ENCODE data around the gene EGFLAM. TPM values are rescaled to one million over a fixed set of nuclear protein-coding genes. Genes with fewer than 3 reads are reported as not detected.

EGFLAM gene
- total RNA-seq, 1 experiment from 2014 or later = 45.4 TPM

DNA sequence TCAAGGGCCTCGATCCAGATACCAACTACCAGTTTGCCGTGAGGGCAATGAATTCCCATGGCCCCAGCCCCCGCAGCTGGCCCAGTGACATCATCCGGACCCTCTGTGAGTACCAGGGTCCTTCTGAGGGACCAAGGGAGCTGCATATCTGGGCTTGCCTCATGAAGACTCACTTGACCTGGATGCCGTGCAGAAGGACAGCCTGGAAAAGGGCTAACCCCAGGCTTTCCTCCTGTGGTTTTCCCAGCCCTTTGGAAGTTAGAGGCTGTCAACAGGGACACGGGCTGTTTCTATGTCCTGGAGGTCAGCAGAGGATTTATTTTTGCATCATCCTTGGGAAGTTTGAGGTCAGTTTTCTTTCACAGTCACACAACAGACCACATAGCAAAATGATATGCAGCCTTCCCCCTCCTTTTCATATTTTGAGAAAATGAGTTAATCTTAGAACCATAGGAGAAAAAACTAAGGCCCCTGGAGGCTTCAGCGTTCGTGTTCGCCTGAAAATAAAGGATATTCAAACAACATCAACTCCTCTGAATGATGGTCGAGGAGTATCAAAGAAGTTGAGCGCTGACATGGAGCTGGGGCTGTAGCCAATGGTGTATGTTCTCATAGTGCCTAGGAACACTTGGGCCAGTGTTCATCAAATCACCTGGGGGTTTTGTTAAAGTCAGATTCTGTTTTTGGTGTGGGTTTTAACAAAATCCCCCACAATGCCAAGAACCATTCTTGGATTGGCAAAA lies 112.2 kb downstream of the EGFLAM start:
- Histone ChIP-seq H3K36me3 (ENCODE audit: insufficient read depth, low read length, poor library complexity, severe bottlenecking) (no peaks in the 10 kb centered on the region), H3K4me3 (ENCODE audit: low read depth, low read length, poor library complexity, severe bottlenecking) (no peak overlapping the region), H3K27me3 (replicated peaks; ENCODE audit: insufficient read depth, low read depth, low read length, poor library complexity) (no peaks in the 10 kb centered on the region), H3K9me3 (ENCODE audit: low read depth, low read length, poor library complexity, severe bottlenecking) (no peaks in the 10 kb centered on the region), H3K27ac (ENCODE audit: low read depth, low read length, poor library complexity, severe bottlenecking) (no peak overlapping the region), H3K4me1 (ENCODE audit: insufficient read depth, low read length, poor library complexity, severe bottlenecking) (peaks cover 6% of the 10 kb centered on the region)
- intact Hi-C loops (cut with micrococcal nuclease; ENCODE audit: unreplicated experiment) = no loop called here
- TF ChIP-seq, protein P1, sequence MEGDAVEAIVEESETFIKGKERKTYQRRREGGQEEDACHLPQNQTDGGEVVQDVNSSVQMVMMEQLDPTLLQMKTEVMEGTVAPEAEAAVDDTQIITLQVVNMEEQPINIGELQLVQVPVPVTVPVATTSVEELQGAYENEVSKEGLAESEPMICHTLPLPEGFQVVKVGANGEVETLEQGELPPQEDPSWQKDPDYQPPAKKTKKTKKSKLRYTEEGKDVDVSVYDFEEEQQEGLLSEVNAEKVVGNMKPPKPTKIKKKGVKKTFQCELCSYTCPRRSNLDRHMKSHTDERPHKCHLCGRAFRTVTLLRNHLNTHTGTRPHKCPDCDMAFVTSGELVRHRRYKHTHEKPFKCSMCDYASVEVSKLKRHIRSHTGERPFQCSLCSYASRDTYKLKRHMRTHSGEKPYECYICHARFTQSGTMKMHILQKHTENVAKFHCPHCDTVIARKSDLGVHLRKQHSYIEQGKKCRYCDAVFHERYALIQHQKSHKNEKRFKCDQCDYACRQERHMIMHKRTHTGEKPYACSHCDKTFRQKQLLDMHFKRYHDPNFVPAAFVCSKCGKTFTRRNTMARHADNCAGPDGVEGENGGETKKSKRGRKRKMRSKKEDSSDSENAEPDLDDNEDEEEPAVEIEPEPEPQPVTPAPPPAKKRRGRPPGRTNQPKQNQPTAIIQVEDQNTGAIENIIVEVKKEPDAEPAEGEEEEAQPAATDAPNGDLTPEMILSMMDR (conservative IDR thresholded peaks at IDR 0.05; ENCODE audit: low read depth, low read length) = no peak
- no peak for TF ChIP-seq EZH2 (IDR thresholded peaks at IDR 0.05; ENCODE audit: borderline replicate concordance, low read depth, low read length, poor library complexity, severe bottlenecking)
- no peak for DNase-seq (ENCODE audit: low spot score)
- ChIA-PET CTCF (no interaction called here), POLR2A (ENCODE audit: low non-redundant PET) (no interaction called here)
- no TSS peak for BruUV-seq (replicated peaks)

DNA sequence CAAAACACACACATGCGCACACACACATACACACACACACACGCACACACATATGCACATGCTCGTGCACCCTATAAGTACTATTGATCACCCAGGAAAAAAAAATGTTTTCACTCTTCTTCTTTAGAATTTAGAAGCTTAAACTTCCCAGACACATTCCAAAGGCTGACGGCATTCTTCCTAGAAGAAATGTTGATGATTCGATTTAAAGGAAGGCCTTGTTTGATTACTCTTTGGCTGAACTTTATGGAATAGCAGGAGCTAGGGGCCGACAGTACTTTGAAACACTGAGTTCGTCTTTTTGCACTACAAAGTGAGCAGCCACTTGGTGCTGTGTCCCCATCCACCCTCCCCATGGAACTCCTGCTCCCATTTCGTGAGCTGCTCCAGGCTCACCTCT lies 113.2 kb downstream of the EGFLAM start:
- intact Hi-C loops (cut with micrococcal nuclease; ENCODE audit: unreplicated experiment) = no loop called here
- Histone ChIP-seq H3K4me3 (ENCODE audit: low read depth, low read length, poor library complexity, severe bottlenecking) (no peak overlapping the region), H3K27ac (ENCODE audit: low read depth, low read length, poor library complexity, severe bottlenecking) (no peak overlapping the region), H3K36me3 (ENCODE audit: insufficient read depth, low read length, poor library complexity, severe bottlenecking) (no peaks in the 10 kb centered on the region), H3K27me3 (replicated peaks; ENCODE audit: insufficient read depth, low read depth, low read length, poor library complexity) (no peaks in the 10 kb centered on the region), H3K4me1 (ENCODE audit: insufficient read depth, low read length, poor library complexity, severe bottlenecking) (peaks cover 6% of the 10 kb centered on the region), H3K9me3 (ENCODE audit: low read depth, low read length, poor library complexity, severe bottlenecking) (no peaks in the 10 kb centered on the region)
- ChIA-PET POLR2A (ENCODE audit: low non-redundant PET) (interaction anchor here (0.9 kb wide), 1 partner anchor 432 kb away, joined by 3 read pairs; no protein-coding TSS in a partner anchor), CTCF (no interaction called here)
- no TSS peak for BruUV-seq (replicated peaks)
- TF ChIP-seq, protein P1 (conservative IDR thresholded peaks at IDR 0.05; ENCODE audit: low read depth, low read length) = no peak
- no peak for TF ChIP-seq EZH2 (IDR thresholded peaks at IDR 0.05; ENCODE audit: borderline replicate concordance, low read depth, low read length, poor library complexity, severe bottlenecking)
- DNase-seq (ENCODE audit: low spot score) = no peak

DNA sequence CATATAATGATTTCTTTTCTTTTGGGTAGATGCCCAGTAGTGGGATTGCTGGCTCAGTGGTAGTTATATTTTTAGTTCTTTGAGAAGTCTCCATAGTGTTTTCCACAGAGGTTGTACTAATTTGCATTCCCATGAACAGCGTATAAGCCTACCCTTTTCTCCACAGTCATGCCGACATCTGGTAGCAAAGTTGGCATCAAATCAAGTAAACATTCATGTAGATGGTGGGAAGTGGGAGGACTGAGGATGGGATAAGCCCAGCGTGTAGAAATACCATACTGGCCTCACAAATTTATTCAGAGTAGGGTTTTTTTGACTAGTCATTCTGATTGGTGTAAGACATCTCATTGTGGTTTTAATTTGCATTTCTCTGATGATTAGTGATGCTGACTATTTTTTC lies 115.4 kb downstream of the EGFLAM start:
- Histone ChIP-seq H3K27ac (ENCODE audit: low read depth, low read length, poor library complexity, severe bottlenecking) (no peak overlapping the region), H3K4me3 (ENCODE audit: low read depth, low read length, poor library complexity, severe bottlenecking) (no peak overlapping the region), H3K27me3 (replicated peaks; ENCODE audit: insufficient read depth, low read depth, low read length, poor library complexity) (no peaks in the 10 kb centered on the region), H3K9me3 (ENCODE audit: low read depth, low read length, poor library complexity, severe bottlenecking) (no peaks in the 10 kb centered on the region), H3K36me3 (ENCODE audit: insufficient read depth, low read length, poor library complexity, severe bottlenecking) (no peaks in the 10 kb centered on the region), H3K4me1 (ENCODE audit: insufficient read depth, low read length, poor library complexity, severe bottlenecking) (peaks cover 15% of the 10 kb centered on the region)
- ChIA-PET POLR2A (ENCODE audit: low non-redundant PET) (no interaction called here), CTCF (no interaction called here)
- intact Hi-C loops (cut with micrococcal nuclease; ENCODE audit: unreplicated experiment) = no loop called here
- no peak for TF ChIP-seq EZH2 (IDR thresholded peaks at IDR 0.05; ENCODE audit: borderline replicate concordance, low read depth, low read length, poor library complexity, severe bottlenecking)
- TF ChIP-seq, protein P1 (conservative IDR thresholded peaks at IDR 0.05; ENCODE audit: low read depth, low read length) = no peak
- DNase-seq (ENCODE audit: low spot score) = peak; percentile 63
- BruUV-seq (replicated peaks) = no TSS peak
